EL (cell line): ENCODE measurements around the gene RNU6-9.
A peak's percentile ranks its signal among the peaks of the same experiment; 100 is the strongest.

Experiments used
- DNase-seq: peaks from one replicate; pipeline ENCODE4 v3.0.0-alpha.2; 2016

Gene RNU6-9

GRCh38 chr19:937259-937694, 44.0 kb downstream of the RNU6-9 start:
- DNase-seq: no peak

DNA sequence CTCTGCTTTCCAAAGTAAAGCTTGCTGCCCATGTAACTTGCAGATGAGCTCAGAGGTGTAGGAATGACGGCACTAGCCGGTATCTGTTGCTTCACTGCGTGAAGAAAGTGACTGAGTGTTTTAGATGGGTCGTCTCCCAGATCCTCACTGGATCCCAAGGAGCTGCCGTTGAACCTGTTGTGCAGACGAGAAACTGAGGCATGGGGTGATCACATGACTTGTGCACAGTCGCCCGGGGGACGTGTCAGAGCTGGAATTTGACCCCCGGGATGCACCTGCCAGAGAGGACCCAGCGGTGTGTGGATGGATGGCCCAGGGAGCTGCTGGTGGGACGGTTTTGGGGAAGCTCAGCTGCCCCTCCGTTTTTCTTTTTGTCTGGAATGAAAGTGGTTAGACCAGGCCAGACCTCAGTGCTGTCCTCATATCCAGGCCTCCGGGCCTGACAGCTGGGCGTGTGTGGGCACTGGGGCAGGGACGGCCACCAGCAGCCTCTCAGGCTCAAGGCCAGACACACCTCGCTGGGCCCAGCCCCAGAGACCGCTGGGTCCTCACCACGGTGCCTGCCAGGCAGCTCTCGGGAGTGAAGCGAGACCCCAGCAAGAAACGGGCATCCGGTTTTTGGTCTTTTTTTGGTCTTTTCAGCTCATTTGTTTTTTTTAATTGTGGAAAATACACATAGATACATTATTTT, 45.1 kb downstream of the RNU6-9 start:
- DNase-seq: no peak

DNA sequence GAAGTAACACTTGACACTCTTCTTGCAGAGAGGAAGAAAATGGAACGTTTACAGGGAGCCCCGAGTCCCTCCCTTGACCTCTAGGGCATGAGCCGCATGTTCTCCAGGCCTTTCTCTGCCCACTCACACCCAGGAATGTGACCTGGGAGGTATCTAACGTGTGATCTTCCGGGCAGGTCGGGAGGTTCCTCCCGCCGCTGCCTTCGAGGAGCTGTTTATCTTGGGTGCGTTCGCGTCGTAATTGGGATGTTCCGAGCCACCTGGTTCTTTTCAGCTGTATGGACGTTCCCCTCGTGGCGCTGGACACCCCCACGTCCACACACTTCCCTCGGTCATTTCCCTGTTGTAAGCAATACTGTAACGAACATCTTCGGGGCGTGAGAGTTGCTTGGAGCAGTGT, 46.2 kb downstream of the RNU6-9 start:
- DNase-seq: no peak

- DNase-seq: no peak
Measured at GRCh38 chr19:939922-940321, 46.6 kb downstream of the RNU6-9 start.

DNA sequence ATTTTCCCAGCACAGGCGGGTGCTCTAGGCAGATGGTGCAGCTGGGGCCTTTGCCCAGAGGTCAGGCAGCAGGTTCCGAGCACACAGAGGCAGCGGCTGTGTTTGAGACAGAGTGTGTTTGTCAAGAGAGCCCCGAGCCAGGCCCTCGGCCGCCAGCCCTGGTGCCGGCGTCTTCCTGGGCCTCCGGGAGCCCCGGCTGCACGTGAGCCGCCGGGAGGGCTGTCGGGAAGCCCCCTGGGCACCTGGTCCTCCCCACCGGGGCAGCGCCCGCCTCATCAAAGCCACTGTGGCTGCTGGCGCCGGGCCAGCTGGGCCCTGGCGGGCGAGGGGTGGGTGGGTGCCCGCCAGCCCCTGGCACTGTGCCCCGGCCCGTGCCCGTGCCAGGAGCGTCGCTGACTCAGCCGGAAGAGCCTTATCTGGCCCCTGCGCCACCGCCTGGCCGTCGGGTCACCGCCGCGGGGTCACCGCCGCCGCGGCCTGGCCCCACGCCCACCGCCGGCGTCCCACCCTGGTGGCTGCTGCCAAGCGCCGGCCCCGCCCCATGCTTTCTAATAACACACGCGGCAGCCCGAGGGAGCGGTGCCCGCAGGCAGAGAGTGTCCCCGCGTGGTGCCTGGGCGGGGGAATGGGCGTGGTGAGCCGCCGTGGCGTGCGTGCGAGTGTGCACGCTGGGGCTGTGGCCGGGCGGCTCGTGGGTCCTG, 47.5 kb downstream of the RNU6-9 start:
- DNase-seq: peak; percentile 44

DNA sequence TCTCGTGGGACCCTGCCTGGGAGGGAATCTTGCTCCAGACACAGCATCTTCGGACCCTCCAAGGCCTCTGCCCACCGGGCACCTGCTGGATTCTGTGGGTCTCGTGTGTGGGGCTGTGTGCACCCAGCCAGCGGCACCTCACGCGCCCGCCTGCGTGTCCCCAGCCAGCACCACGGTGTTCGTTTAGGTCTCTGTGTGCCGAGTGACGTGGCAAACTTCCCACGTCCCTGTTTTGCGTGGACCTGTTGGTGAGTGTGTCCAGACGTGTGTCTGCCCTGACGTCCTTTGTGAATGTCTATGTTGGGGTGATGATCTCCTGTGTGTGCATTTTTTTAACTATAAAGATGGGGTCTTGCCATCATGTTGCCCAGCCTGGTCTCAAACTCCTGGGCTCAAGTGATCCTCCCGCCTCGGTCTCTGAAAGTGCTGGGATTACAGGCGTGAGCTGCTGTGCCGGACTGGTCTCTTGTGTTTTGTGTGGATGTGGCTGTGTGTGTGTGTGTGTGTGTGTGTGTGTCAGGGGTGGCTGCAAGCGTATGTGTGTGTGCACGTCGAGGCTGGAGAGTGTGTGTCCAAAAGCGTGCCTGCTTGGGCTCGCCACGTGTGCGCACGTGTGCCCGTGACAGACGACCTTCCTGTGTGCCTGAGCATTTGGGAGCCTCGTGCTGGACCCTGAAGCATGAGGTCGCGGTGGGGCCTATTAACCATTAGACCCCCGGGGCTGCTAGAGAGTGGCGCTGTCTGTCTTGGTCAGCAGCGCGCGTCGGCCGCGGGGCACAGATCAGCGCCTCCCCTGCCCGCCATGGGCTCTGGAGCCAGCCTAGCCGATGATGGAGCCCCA, 48.2 kb downstream of the RNU6-9 start:
- DNase-seq: no peak

GRCh38 chr19:942133-942645, 48.9 kb downstream of the RNU6-9 start:
- DNase-seq: no peak
